ENCODE results near the gene POLR3K.
"Not testable (repeated sequence)": the region's sequence is repeated elsewhere in the genome, so short reads cannot be mapped to it uniquely, and the experiment has no call there.

POLR3K gene

DNA sequence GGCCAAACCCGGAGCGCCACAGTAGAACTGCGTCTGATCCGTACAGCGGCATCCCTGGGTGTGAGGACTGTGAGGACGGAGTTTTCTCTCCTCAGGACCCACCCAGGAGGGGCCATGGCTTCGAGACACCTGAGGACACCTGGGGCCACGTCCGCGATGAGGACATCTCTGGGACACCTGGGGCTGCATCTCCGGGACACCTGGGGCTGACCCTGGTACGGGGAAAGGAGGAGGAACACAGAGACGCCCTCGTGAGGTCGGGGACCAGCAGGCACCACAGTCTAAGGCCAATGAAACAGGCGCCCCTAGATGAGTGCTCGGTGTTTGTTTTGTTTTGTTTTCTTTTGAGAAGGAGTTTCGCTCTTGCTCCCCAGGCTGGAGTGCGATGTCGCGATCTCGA is 29.3 kb downstream of the POLR3K start:
- H3K4me3 ChIP-seq; intact Hi-C loops (cut with DNase I; ENCODE audit: low total_unique reads); H3K27ac ChIP-seq; H3K4me1 ChIP-seq; H3K36me3 ChIP-seq; H3K9me3 ChIP-seq; H3K27me3 ChIP-seq; DNase-seq: not testable (repeated sequence)

DNA sequence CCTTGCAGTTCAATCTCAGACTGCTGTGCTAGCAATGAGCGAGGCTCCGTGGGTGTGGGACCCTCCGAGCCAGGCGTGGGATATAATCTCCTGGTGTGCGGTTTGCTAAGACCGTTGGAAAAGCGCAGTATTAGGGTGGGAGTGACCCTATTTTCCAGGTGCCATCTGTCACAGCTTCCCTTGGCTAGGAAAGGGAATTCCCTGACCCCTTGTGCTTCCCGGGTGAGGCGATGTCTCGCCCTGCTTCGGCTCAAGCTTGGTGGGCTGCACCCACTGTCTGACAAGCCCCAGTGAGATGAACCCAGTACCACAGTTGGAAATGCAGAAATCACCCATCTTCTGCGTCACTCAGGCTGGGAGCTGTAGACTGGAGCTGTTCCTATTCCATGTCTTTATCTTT is 32.5 kb downstream of the POLR3K start:
- H3K27me3 ChIP-seq; intact Hi-C loops (cut with DNase I; ENCODE audit: low total_unique reads); H3K4me1 ChIP-seq; H3K9me3 ChIP-seq; H3K4me3 ChIP-seq; DNase-seq; H3K36me3 ChIP-seq; H3K27ac ChIP-seq: not testable (repeated sequence)

- H3K27me3 ChIP-seq; H3K4me1 ChIP-seq; DNase-seq; H3K27ac ChIP-seq; intact Hi-C loops (cut with DNase I; ENCODE audit: low total_unique reads); H3K9me3 ChIP-seq; H3K4me3 ChIP-seq; H3K36me3 ChIP-seq: not testable (repeated sequence)
Observed at GRCh38 chr16:17062-17765, 36.2 kb downstream of the POLR3K start.

GRCh38 chr16:10772-11171 is 42.6 kb downstream of the POLR3K start:
- intact Hi-C loops (cut with DNase I; ENCODE audit: low total_unique reads); H3K27ac ChIP-seq; H3K4me1 ChIP-seq; H3K9me3 ChIP-seq; H3K27me3 ChIP-seq; H3K4me3 ChIP-seq; H3K36me3 ChIP-seq: not testable (repeated sequence)
- TF ChIP-seq, protein P1, sequence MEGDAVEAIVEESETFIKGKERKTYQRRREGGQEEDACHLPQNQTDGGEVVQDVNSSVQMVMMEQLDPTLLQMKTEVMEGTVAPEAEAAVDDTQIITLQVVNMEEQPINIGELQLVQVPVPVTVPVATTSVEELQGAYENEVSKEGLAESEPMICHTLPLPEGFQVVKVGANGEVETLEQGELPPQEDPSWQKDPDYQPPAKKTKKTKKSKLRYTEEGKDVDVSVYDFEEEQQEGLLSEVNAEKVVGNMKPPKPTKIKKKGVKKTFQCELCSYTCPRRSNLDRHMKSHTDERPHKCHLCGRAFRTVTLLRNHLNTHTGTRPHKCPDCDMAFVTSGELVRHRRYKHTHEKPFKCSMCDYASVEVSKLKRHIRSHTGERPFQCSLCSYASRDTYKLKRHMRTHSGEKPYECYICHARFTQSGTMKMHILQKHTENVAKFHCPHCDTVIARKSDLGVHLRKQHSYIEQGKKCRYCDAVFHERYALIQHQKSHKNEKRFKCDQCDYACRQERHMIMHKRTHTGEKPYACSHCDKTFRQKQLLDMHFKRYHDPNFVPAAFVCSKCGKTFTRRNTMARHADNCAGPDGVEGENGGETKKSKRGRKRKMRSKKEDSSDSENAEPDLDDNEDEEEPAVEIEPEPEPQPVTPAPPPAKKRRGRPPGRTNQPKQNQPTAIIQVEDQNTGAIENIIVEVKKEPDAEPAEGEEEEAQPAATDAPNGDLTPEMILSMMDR (IDR thresholded peaks at IDR 0.05), result peak in 1 of 2 experiments; percentile 39
- DNase-seq, result peak; percentile 99 to 100

GRCh38 chr16:9903-10665 is 43.3 kb downstream of the POLR3K start:
- intact Hi-C loops (cut with DNase I; ENCODE audit: low total_unique reads), result no loop called here
- no peaks in the 10 kb centered on the region for H3K36me3 ChIP-seq
- H3K4me3 ChIP-seq, result no peak overlapping the region
- no peaks in the 10 kb centered on the region for H3K4me1 ChIP-seq
- TF ChIP-seq, protein P1 (IDR thresholded peaks at IDR 0.05), result no peak
- no peaks in the 10 kb centered on the region for H3K9me3 ChIP-seq
- H3K27ac ChIP-seq, result no peak overlapping the region
- no peak for DNase-seq
- no peaks in the 10 kb centered on the region for H3K27me3 ChIP-seq

All from tibial artery (tissue), 4 donors.